Thoracic aorta (tissue), 2 donors: ENCODE measurements around the gene ZEB2. TPM values are rescaled to one million over a fixed set of nuclear protein-coding genes. Genes with fewer than 3 reads are reported as not detected.
A peak's percentile ranks its signal among the peaks of the same experiment; 100 is the strongest.

Experiments
- ATAC-seq: fragments of 150-250 bp; one replicate; pipeline ENCODE4 v1.8.0; 2017; ENCODE audit warnings: low read depth; ENCODE audit not compliant: insufficient number of reproducible peaks, low FRiP score
- DNase-seq: peaks from one replicate; pipeline ENCODE4 v3.0.0-alpha.2; 2020; ENCODE audit warnings: low spot score
- H3K27ac ChIP-seq, 2 donors: fragments of 200-600 bp; sonication (generic); 1 replicate in 1 of 2; 2 replicates in 1 of 2; pipeline ENCODE4 v1.5.1; 2016; ENCODE audit warnings: mild to moderate bottlenecking in 2 of 2, moderate library complexity in 2 of 2
- H3K27me3 ChIP-seq: fragments of 200-600 bp; sonication (generic); replicated peaks from 2 replicates; pipeline ENCODE4 v1.6.0; 2016; ENCODE audit warnings: mild to moderate bottlenecking; ENCODE audit not compliant: insufficient read depth
- H3K36me3 ChIP-seq: fragments of 200-600 bp; sonication (generic); one replicate; pipeline ENCODE4 v1.5.1; 2016
- H3K4me1 ChIP-seq, 2 donors: fragments of 200-600 bp; sonication (generic); 1 replicate in 1 of 2; 2 replicates in 1 of 2; pipeline versions ENCODE4 v1.5.1 to v1.6.0; 2016; ENCODE audit warnings: low read depth in 2 of 2, mild to moderate bottlenecking in 1 of 2; ENCODE audit not compliant: control insufficient read depth in 1 of 2
- H3K4me3 ChIP-seq: fragments of 200-600 bp; sonication (generic); 2 replicates; pipeline ENCODE4 v1.5.1; 2016; ENCODE audit warnings: mild to moderate bottlenecking
- H3K9me3 ChIP-seq: fragments of 200-600 bp; sonication (generic); 2 replicates; pipeline ENCODE4 v1.5.1; 2016
- total RNA-seq, 2 donors: library from RNA; depleted of rRNA; stranded (reverse); fragments of >200 nt; gene quantifications; one replicate each; pipeline versions ENCODE4 v1.1.0 to v1.2.3, GENCODE V29; 2016
- TF ChIP-seq, protein P1 (sequence below): fragments of 200-600 bp; sonication (generic); IDR thresholded peaks from one replicate; pipeline ENCODE4 v1.5.1; 2019; ENCODE audit warnings: antibody characterized with exemption

Gene ZEB2
- total RNA-seq, 2 donors from 2014 or later: 122 to 190 TPM

DNA sequence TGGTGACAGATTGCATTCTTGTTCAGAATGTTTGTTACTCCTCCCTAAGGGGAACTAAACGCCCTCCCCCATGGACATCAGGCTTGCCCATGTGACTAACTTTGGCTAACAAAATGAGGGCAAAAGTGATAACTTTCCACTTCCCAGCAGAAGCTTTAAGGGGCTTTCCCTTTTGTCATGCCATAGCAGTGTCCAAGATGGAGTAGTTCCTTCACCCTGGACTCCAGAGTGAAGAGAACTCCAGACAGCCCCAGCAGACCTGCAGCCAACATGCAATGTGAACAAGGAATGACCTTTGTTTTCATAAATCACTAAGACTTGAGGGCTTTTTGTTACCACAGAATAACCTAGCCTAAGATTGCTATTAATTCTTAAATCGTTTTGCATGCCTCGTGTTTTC lies 163.5 kb downstream of the ZEB2 start:
- H3K36me3 ChIP-seq: no peaks in the 10 kb centered on the region
- H3K9me3 ChIP-seq: no peaks in the 10 kb centered on the region
- H3K27ac ChIP-seq: no peak overlapping the region
- H3K4me1 ChIP-seq: peaks cover 7 to 17% of the 10 kb centered on the region in 2 donors
- no peak for DNase-seq
- TF ChIP-seq, protein P1, sequence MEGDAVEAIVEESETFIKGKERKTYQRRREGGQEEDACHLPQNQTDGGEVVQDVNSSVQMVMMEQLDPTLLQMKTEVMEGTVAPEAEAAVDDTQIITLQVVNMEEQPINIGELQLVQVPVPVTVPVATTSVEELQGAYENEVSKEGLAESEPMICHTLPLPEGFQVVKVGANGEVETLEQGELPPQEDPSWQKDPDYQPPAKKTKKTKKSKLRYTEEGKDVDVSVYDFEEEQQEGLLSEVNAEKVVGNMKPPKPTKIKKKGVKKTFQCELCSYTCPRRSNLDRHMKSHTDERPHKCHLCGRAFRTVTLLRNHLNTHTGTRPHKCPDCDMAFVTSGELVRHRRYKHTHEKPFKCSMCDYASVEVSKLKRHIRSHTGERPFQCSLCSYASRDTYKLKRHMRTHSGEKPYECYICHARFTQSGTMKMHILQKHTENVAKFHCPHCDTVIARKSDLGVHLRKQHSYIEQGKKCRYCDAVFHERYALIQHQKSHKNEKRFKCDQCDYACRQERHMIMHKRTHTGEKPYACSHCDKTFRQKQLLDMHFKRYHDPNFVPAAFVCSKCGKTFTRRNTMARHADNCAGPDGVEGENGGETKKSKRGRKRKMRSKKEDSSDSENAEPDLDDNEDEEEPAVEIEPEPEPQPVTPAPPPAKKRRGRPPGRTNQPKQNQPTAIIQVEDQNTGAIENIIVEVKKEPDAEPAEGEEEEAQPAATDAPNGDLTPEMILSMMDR: no peak
- H3K27me3 ChIP-seq: no peaks in the 10 kb centered on the region
- no peak for ATAC-seq
- no peak overlapping the region for H3K4me3 ChIP-seq

DNA sequence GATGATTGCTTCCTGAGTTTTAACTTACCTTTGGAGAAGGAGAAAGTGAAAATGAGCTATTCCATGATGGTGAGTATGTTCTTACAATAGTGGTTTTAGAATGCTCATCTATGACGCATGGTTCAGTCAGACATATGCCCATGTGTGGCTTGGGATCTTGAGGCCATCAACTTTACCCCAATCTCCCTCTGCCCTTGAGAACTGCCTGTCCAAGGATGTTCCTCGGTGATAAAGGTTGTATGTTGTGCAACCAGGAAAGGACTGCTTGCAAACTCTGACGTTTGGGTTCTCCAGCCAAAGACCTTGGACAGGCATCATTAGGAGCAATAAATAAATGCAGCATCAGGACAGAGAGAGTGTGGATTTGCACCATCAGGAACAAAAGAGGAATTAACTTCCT lies 165.0 kb downstream of the ZEB2 start:
- Histone ChIP-seq H3K4me3 (no peak overlapping the region), H3K27me3 (no peaks in the 10 kb centered on the region), H3K36me3 (no peaks in the 10 kb centered on the region), H3K27ac (no peak overlapping the region), H3K4me1 (peaks cover 18 to 31% of the 10 kb centered on the region in 2 donors), H3K9me3 (no peaks in the 10 kb centered on the region)
- TF ChIP-seq, protein P1: no peak
- DNase-seq: no peak
- ATAC-seq: no peak

DNA sequence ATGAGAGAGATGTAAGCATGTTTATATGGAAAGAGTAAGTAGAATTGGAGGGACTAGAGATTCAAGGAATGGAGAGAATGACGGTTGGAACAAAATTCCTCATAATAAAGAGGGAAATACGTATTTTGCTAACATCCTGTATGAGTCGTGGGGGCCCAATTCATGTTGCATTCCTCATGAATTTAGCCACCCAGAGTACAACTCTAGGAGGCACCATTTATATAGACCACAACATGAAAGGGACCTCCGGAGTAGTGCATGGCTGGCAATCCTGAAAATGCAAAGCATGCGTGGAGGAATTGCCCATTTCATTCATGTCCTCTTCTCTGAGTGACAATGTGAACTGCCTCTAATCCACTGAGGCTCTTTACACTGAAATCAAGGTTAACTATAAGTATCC lies 168.2 kb downstream of the ZEB2 start:
- no peak for DNase-seq
- Histone ChIP-seq H3K27ac (no peak overlapping the region), H3K4me1 (peaks cover 13 to 20% of the 10 kb centered on the region in 2 donors), H3K36me3 (no peaks in the 10 kb centered on the region), H3K27me3 (no peaks in the 10 kb centered on the region), H3K4me3 (no peak overlapping the region), H3K9me3 (no peaks in the 10 kb centered on the region)
- TF ChIP-seq, protein P1: no peak
- ATAC-seq: no peak

DNA sequence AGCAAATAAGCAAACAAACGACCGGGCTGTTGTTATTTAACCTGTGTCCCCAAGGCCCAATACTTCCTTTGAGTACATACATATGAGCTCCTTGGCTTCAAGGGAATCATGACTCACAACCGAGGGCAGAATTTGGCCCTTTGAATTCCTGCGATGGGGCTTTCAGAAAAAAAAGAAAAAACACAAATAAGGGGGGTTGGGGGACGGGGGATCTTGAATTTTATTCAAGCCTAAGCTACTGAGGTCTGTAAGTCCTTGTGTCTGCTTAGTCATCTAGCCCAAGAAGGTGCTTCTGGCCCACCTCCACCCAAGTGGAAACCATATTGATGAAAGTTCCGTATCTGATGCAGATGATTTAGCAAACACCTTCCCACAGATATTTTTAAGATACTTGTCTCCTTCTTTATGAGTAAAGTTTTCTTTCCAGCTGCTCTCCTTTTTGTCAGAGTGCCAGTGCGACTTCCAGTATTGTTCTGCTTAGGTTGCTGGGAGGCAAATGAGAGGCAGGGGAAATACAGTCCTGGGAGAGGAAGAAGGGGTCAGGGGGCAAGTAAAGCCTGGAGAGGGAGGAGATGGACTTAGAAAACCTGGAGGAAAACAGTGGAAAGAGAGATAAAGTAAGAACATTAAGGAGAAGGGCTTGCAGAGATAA lies 169.6 kb downstream of the ZEB2 start:
- H3K36me3 ChIP-seq: no peaks in the 10 kb centered on the region
- ATAC-seq: peak; percentile 55
- peak overlapping the region; percentile 64 to 65 for H3K27ac ChIP-seq
- TF ChIP-seq, protein P1: no peak
- H3K27me3 ChIP-seq: no peaks in the 10 kb centered on the region
- peak overlapping the region; percentile 13 for H3K4me3 ChIP-seq
- no peaks in the 10 kb centered on the region for H3K9me3 ChIP-seq
- DNase-seq: no peak
- peaks cover 13 to 20% of the 10 kb centered on the region in 2 donors for H3K4me1 ChIP-seq

DNA sequence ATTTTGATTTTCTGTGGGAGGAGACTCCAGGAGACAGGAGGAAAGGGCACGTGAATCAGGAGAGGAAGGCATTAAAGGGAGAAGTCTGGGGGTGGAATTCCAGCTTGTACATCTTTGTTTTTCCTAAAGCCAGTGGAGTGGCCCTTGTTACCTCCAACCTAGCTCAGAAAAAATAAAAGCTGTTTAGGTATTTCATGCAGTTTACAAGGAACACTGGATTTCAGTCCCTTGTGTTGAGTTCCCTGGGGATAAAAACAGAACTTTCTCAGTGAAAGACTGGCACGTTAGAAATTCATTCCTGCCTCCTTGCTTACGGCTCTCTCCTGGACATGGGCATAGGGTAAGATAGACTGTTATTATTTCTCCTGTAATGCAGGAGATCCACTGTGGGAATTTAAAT lies 170.2 kb downstream of the ZEB2 start:
- Histone ChIP-seq H3K27ac (peak overlapping the region; percentile 64 to 65), H3K4me3 (peak overlapping the region; percentile 13), H3K9me3 (no peaks in the 10 kb centered on the region), H3K27me3 (no peaks in the 10 kb centered on the region), H3K4me1 (peaks cover 13 to 20% of the 10 kb centered on the region in 2 donors), H3K36me3 (no peaks in the 10 kb centered on the region)
- DNase-seq: no peak
- TF ChIP-seq, protein P1: no peak
- no peak for ATAC-seq
